ENCODE data around the gene HSPG2. TPM values are rescaled to one million over a fixed set of nuclear protein-coding genes. Genes with fewer than 3 reads are reported as not detected.
A peak's percentile ranks its signal among the peaks of the same experiment; 100 is the strongest.

Gene HSPG2
- total RNA-seq, 4 donors from 2014 or later, result 75.7 to 239 (median 96.8) TPM

- H3K36me3 ChIP-seq, result peaks cover 51 to 59% of the 10 kb centered on the region in 2 donors
- DNase-seq, result no peak
- H3K27ac ChIP-seq, result no peak overlapping the region
- H3K9me3 ChIP-seq, result no peaks in the 10 kb centered on the region
- intact Hi-C loops (cut with DNase I), result loop anchor here (5.0 kb wide), 1 partner anchor 90 kb away; no protein-coding TSS in a partner anchor
- WGBS, 2 donors, result 92 to 93% methylated on average over 9 to 10 of the region's 17 CpGs
- TF ChIP-seq CTCF (IDR thresholded peaks at IDR 0.05), result no peak
- TF ChIP-seq POLR2A (IDR thresholded peaks at IDR 0.05), result no peak
- H3K27me3 ChIP-seq, result no peaks in the 10 kb centered on the region
- peaks cover 8 to 16% of the 10 kb centered on the region in 2 donors for H3K4me1 ChIP-seq
- H3K4me3 ChIP-seq (replicated peaks in 1 of 3), result no peak overlapping the region
Measured at GRCh38 chr1:21872445-21873079, 64.5 kb downstream of the HSPG2 start.

GRCh38 chr1:21871943-21872342, 65.2 kb downstream of the HSPG2 start:
- Histone ChIP-seq H3K27me3 (no peaks in the 10 kb centered on the region), H3K36me3 (peaks cover 51 to 59% of the 10 kb centered on the region in 2 donors), H3K4me3 (replicated peaks in 1 of 3) (no peak overlapping the region), H3K9me3 (no peaks in the 10 kb centered on the region), H3K27ac (no peak overlapping the region), H3K4me1 (peaks cover 8 to 16% of the 10 kb centered on the region in 2 donors)
- intact Hi-C loops (cut with DNase I), result loop anchor here (5.0 kb wide), 1 partner anchor 90 kb away; no protein-coding TSS in a partner anchor
- no peak for DNase-seq
- TF ChIP-seq POLR2A (IDR thresholded peaks at IDR 0.05) (no peak), CTCF (IDR thresholded peaks at IDR 0.05) (no peak)
- WGBS, 2 donors, result 88 to 91% methylated on average over 10 to 13 of the region's 13 CpGs

DNA sequence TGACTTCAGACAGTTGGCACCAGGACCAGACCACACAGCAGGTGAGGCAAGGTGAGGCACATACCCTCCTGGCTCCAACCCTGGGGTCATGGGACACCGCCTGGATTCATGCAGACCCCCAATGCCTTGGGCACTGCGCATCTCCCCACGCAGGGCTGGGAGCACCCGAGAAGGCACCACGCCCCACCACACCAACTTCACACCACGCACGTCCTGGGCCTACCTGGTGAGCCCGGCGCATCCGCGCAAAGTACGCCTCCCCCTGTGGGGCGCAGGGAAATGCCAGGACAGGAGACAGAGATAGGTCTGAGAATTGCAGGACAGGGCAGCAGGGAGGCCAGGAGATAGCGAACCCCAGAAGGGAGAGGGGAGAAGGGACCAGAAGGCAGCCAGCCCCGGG, 66.5 kb downstream of the HSPG2 start:
- TF ChIP-seq POLR2A (IDR thresholded peaks at IDR 0.05), result no peak
- no peak for TF ChIP-seq CTCF (IDR thresholded peaks at IDR 0.05)
- Histone ChIP-seq H3K4me3 (replicated peaks in 1 of 3) (no peak overlapping the region), H3K4me1 (peaks cover 8 to 16% of the 10 kb centered on the region in 2 donors), H3K27me3 (no peaks in the 10 kb centered on the region), H3K9me3 (no peaks in the 10 kb centered on the region), H3K27ac (no peak overlapping the region), H3K36me3 (peaks cover 41 to 50% of the 10 kb centered on the region in 2 donors)
- DNase-seq, result no peak
- WGBS, 2 donors, result 96 to 99% methylated on average over 10 to 15 of the region's 15 CpGs
- intact Hi-C loops (cut with DNase I), result loop anchor here (5.0 kb wide), 1 partner anchor 92 kb away; no protein-coding TSS in a partner anchor

- H3K27me3 ChIP-seq, result no peaks in the 10 kb centered on the region
- H3K27ac ChIP-seq, result peak overlapping the region in 2 of 3 donors; percentile 41 to 67
- peaks cover 8 to 16% of the 10 kb centered on the region in 2 donors for H3K4me1 ChIP-seq
- H3K9me3 ChIP-seq, result no peaks in the 10 kb centered on the region
- 39 to 78% methylated on average over 8 to 9 of the region's 13 CpGs for WGBS, 2 donors
- peaks cover 45 to 50% of the 10 kb centered on the region in 2 donors for H3K36me3 ChIP-seq
- intact Hi-C loops (cut with DNase I), result loop anchor here (5.0 kb wide), 1 partner anchor 93 kb away; no protein-coding TSS in a partner anchor
- no peak overlapping the region for H3K4me3 ChIP-seq (replicated peaks in 1 of 3)
- no peak for TF ChIP-seq CTCF (IDR thresholded peaks at IDR 0.05)
- TF ChIP-seq POLR2A (IDR thresholded peaks at IDR 0.05), result no peak
- peak; percentile 91 to 95 for DNase-seq
Measured at GRCh38 chr1:21869620-21870121, 67.4 kb downstream of the HSPG2 start.

GRCh38 chr1:21868941-21869454, 68.1 kb downstream of the HSPG2 start:
- 84 to 86% methylated on average over 12 of the region's 12 CpGs for WGBS, 2 donors
- intact Hi-C loops (cut with DNase I), result no loop called here
- peaks cover 8 to 16% of the 10 kb centered on the region in 2 donors for H3K4me1 ChIP-seq

More at GRCh38 chr1:21868941-21869454, 68.1 kb downstream of the HSPG2 start:
- no peaks in the 10 kb centered on the region for H3K27me3 ChIP-seq
- TF ChIP-seq CTCF (IDR thresholded peaks at IDR 0.05) (no peak), POLR2A (IDR thresholded peaks at IDR 0.05) (no peak)
- no peaks in the 10 kb centered on the region for H3K9me3 ChIP-seq
- H3K27ac ChIP-seq, result peak overlapping the region in 1 of 3 donors; percentile 67
- DNase-seq, result no peak
- H3K36me3 ChIP-seq, result peaks cover 45 to 50% of the 10 kb centered on the region in 2 donors
- no peak overlapping the region for H3K4me3 ChIP-seq (replicated peaks in 1 of 3)

Data from thyroid gland (tissue), 4 donors.